Endothelial cell (in vitro differentiated cells): ENCODE measurements around the gene SEMA3B. TPM values are rescaled to one million over a fixed set of nuclear protein-coding genes. Genes with fewer than 3 reads are reported as not detected.
A peak's percentile ranks its signal among the peaks of the same experiment; 100 is the strongest.

ENCODE experiments used
- DNase-seq: peaks from one replicate; pipeline ENCODE4 v3.0.0; 2021; ENCODE audit warnings: low spot score
- H3K27ac Mint-ChIP-seq: one replicate; pipeline ENCODE4 v1.8.0; 2021; ENCODE audit warnings: mixed read lengths, inconsistent platforms; ENCODE audit not compliant: unreplicated experiment
- H3K27me3 Mint-ChIP-seq: one replicate; pipeline ENCODE4 v1.8.0; 2021; ENCODE audit warnings: mild to moderate bottlenecking, moderate library complexity, mixed read lengths, inconsistent platforms; ENCODE audit not compliant: unreplicated experiment
- H3K36me3 Mint-ChIP-seq: one replicate; pipeline ENCODE4 v1.8.0; 2021; ENCODE audit warnings: mild to moderate bottlenecking, low read depth, mixed read lengths, inconsistent platforms; ENCODE audit not compliant: unreplicated experiment
- H3K4me1 Mint-ChIP-seq: one replicate; pipeline ENCODE4 v1.8.0; 2021; ENCODE audit warnings: mild to moderate bottlenecking, mixed read lengths, inconsistent platforms; ENCODE audit not compliant: unreplicated experiment
- H3K4me3 Mint-ChIP-seq: one replicate; pipeline ENCODE4 v1.8.0; 2021; ENCODE audit warnings: mild to moderate bottlenecking, mixed read lengths, inconsistent platforms; ENCODE audit not compliant: unreplicated experiment
- H3K9me3 Mint-ChIP-seq: one replicate; pipeline ENCODE4 v1.8.0; 2021; ENCODE audit warnings: mixed read lengths, inconsistent platforms; ENCODE audit not compliant: unreplicated experiment
- CTCF ChIP-seq: fragments of 200-600 bp; sonication (generic); IDR thresholded peaks from one replicate; pipeline ENCODE4 v1.5.0; 2021; ENCODE audit warnings: antibody characterized with exemption; ENCODE audit not compliant: unreplicated experiment
- total RNA-seq: library from RNA; stranded (reverse); fragmentation: NEBNext Ultra II Directional; extraction: Animal tissue kit (Norgen Biotek cat#: 25700); gene quantifications from one replicate; pipeline ENCODE4 v1.2.1, GENCODE V29; 2021; ENCODE audit not compliant: unreplicated experiment

SEMA3B gene
- total RNA-seq, 1 donor from 2014 or later = 1.7 TPM

GRCh38 chr3:50264383-50264963 is 4.5 kb upstream of the SEMA3B start:
- no peak for TF ChIP-seq CTCF
- Mint-ChIP-seq H3K4me3 (peak overlapping the region; percentile 27), H3K27me3 (peaks cover 40% of the 10 kb centered on the region)

DNA sequence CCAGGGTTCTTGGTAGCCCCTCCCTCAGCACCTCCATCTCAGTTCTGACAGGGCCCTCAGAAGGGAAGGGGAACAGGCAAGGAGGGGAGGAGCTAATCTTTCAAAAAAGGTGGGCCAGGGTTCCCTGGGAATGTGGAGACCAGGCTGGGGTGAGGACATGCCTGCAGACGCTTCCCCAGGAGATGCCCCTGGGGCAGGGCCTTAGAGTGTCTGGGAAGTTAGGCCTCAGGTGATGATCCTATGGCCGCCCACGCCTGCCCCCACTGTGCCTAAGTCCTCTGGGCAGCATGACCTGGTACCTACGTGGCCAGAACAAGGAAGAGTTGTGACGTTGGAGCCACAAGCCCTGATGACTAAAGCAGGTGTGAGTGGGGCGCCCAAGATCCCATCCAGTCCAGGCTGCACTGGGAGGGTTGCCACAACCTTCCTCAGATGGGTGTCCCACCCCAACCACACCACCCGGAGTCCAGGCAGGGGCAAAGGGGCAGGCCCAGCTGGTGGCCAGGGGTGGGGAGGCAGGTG is 3.9 kb upstream of the SEMA3B start:
- DNase-seq = no peak
- H3K27ac Mint-ChIP-seq = peak overlapping the region; percentile 43
- peaks cover 9% of the 10 kb centered on the region for H3K36me3 Mint-ChIP-seq
- TF ChIP-seq CTCF = no peak
- peaks cover 38% of the 10 kb centered on the region for H3K27me3 Mint-ChIP-seq
- peaks cover 2% of the 10 kb centered on the region for H3K4me1 Mint-ChIP-seq
- no peaks in the 10 kb centered on the region for H3K9me3 Mint-ChIP-seq
- no peak overlapping the region for H3K4me3 Mint-ChIP-seq

More at GRCh38 chr3:50264383-50264963, 4.5 kb upstream of the SEMA3B start:
- Mint-ChIP-seq H3K36me3 (peaks cover 9% of the 10 kb centered on the region), H3K27ac (no peak overlapping the region), H3K4me1 (peaks cover 6% of the 10 kb centered on the region), H3K9me3 (no peaks in the 10 kb centered on the region)
- peak; percentile 51 for DNase-seq

- peaks cover 39% of the 10 kb centered on the region for H3K27me3 Mint-ChIP-seq
- H3K9me3 Mint-ChIP-seq = no peaks in the 10 kb centered on the region
- no peak for DNase-seq
- peak overlapping the region; percentile 64 for H3K27ac Mint-ChIP-seq
- peaks cover 2% of the 10 kb centered on the region for H3K4me1 Mint-ChIP-seq
- TF ChIP-seq CTCF = no peak
- H3K4me3 Mint-ChIP-seq = no peak overlapping the region
- peaks cover 9% of the 10 kb centered on the region for H3K36me3 Mint-ChIP-seq
Observed at GRCh38 chr3:50265571-50265970, 3.4 kb upstream of the SEMA3B start.

DNA sequence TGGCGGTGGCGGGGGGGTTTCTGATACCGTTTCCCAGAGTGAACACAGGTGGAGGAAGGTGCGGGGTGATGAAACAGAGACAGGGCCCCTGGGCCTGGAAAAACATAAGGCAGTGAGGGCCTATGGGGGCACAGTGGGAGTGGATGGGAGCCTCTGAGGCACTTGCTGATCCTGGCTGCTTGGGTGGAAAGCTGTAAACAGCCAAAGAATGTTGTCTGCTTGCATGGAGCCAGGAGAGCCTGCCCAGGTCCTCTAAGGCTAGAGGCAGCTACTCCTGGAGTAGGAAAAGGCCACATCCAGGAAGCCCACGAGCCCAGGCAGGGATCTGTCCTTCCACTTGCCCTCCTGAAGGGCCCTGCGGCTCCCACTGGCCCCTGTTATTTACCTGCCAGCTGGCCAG is 2.9 kb upstream of the SEMA3B start:
- Mint-ChIP-seq H3K4me3 (no peak overlapping the region), H3K4me1 (peaks cover 2% of the 10 kb centered on the region), H3K27me3 (peaks cover 39% of the 10 kb centered on the region), H3K36me3 (peaks cover 9% of the 10 kb centered on the region), H3K9me3 (no peaks in the 10 kb centered on the region), H3K27ac (peak overlapping the region; percentile 64)
- DNase-seq = no peak
- TF ChIP-seq CTCF = no peak

DNA sequence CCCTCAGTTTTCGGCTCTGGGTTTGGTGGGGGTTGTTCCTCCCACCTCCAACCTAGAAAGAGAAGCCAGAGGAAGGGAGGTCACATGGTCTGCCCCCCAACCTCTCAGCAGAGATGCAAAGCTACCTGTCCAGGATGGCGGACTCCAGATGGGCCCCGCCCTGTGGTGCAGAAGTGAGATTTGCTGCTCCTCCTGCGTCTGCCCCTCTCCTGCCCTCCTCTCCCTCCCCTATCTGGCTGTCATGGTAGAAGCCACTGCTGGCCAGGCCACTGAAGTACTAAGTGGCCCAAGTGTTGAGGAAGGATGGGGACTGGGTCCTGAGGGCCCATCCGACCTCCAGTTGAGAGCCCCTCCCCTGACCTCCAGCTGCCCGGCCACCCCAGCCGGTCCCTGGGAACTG is 2.1 kb upstream of the SEMA3B start:
- Mint-ChIP-seq H3K27me3 (peaks cover 40% of the 10 kb centered on the region), H3K36me3 (peaks cover 9% of the 10 kb centered on the region), H3K4me1 (peaks cover 7% of the 10 kb centered on the region), H3K27ac (no peak overlapping the region), H3K9me3 (no peaks in the 10 kb centered on the region), H3K4me3 (no peak overlapping the region)
- no peak for TF ChIP-seq CTCF
- no peak for DNase-seq
